Osteoblast (primary cell): Measurements from ENCODE around the gene SMAD3. TPM values are rescaled to one million over a fixed set of nuclear protein-coding genes. Genes with fewer than 3 reads are reported as not detected.

ENCODE experiments used
- DNase-seq: peaks from one replicate; pipeline ENCODE4 v3.0.0; 2011; ENCODE audit warnings: low spot score, mixed read lengths; ENCODE audit not compliant: insufficient read length; ENCODE audit errors: missing footprints
- H2AFZ ChIP-seq: 2 replicates; pipeline ENCODE4 v1.6.0; 2011; ENCODE audit warnings: mild to moderate bottlenecking, low read length
- H3K27ac ChIP-seq: 2 replicates; pipeline ENCODE4 v1.5.1; 2011; ENCODE audit warnings: mild to moderate bottlenecking, low read depth, low read length, moderate library complexity
- H3K27me3 ChIP-seq: 2 replicates; pipeline ENCODE4 v1.6.0; 2012; ENCODE audit warnings: mild to moderate bottlenecking, control low read depth, inconsistent platforms, low read length, moderate library complexity; ENCODE audit not compliant: insufficient read depth
- H3K36me3 ChIP-seq: 2 replicates; pipeline ENCODE4 v1.5.1; 2011; ENCODE audit warnings: mild to moderate bottlenecking, low read length, control low read depth, moderate library complexity; ENCODE audit not compliant: insufficient read depth
- H3K4me1 ChIP-seq: 2 replicates; pipeline ENCODE4 v1.5.1; 2011; ENCODE audit warnings: mild to moderate bottlenecking, low read length, control low read depth, moderate library complexity; ENCODE audit not compliant: insufficient read depth
- H3K4me2 ChIP-seq: 2 replicates; pipeline ENCODE4 v1.6.0; 2011; ENCODE audit warnings: mild to moderate bottlenecking, low read length; ENCODE audit not compliant: insufficient read depth
- H3K4me3 ChIP-seq: fragments of 200-600 bp; sonication (generic); 3 replicates; pipeline ENCODE4 v1.5.1; 2012; ENCODE audit warnings: mild to moderate bottlenecking, low read length, inconsistent platforms; ENCODE audit not compliant: insufficient read depth
- H3K79me2 ChIP-seq: 2 replicates; pipeline ENCODE4 v1.6.0; 2012; ENCODE audit warnings: mild to moderate bottlenecking, low read length, control low read depth, inconsistent platforms; ENCODE audit not compliant: insufficient read depth
- H3K9me3 ChIP-seq: 2 replicates; pipeline ENCODE4 v1.5.1; 2011; ENCODE audit warnings: low read depth, low read length, control low read depth
- H4K20me1 ChIP-seq: 2 replicates; pipeline ENCODE4 v1.6.0; 2012; ENCODE audit warnings: mild to moderate bottlenecking, low read length, control low read depth; ENCODE audit not compliant: insufficient read depth
- CTCF ChIP-seq: IDR thresholded peaks from 2 replicates; pipeline ENCODE4 v1.5.1; 2011; ENCODE audit warnings: mild to moderate bottlenecking, low read depth, low read length, moderate library complexity; ENCODE audit errors: extremely low read depth
- total RNA-seq: library from RNA; depleted of rRNA; stranded (reverse); fragments of >200 nt; gene quantifications from 2 replicates; pipeline ENCODE4 v1.2.3, GENCODE V29; 2012

Gene SMAD3
- total RNA-seq, 1 donor, result 60.1 TPM

- peaks cover 92% of the 10 kb centered on the region for H3K79me2 ChIP-seq
- H3K27me3 ChIP-seq, result no peaks in the 10 kb centered on the region
- H3K4me1 ChIP-seq, result peaks cover 59% of the 10 kb centered on the region
- peak overlapping the region; percentile 37 for H3K4me2 ChIP-seq
- no peak overlapping the region for H2AFZ ChIP-seq
- no peak overlapping the region for H3K4me3 ChIP-seq
- TF ChIP-seq CTCF, result no peak
- peaks cover 68% of the 10 kb centered on the region for H3K36me3 ChIP-seq
- no peaks in the 10 kb centered on the region for H4K20me1 ChIP-seq
- no peak for DNase-seq
- peak overlapping the region; percentile 99 for H3K27ac ChIP-seq
- no peaks in the 10 kb centered on the region for H3K9me3 ChIP-seq
Observed at GRCh38 chr15:67166280-67167009, 101.0 kb downstream of the SMAD3 start.

- H3K36me3 ChIP-seq, result peaks cover 75% of the 10 kb centered on the region
- no peak for TF ChIP-seq CTCF
- H3K79me2 ChIP-seq, result peaks cover 92% of the 10 kb centered on the region
- no peaks in the 10 kb centered on the region for H4K20me1 ChIP-seq
- no peak overlapping the region for H2AFZ ChIP-seq
- H3K27me3 ChIP-seq, result no peaks in the 10 kb centered on the region
- DNase-seq, result no peak
- no peak overlapping the region for H3K4me3 ChIP-seq
- no peak overlapping the region for H3K4me2 ChIP-seq
- H3K27ac ChIP-seq, result peak overlapping the region; percentile 99
- H3K4me1 ChIP-seq, result peaks cover 59% of the 10 kb centered on the region
- no peaks in the 10 kb centered on the region for H3K9me3 ChIP-seq
Observed at GRCh38 chr15:67167091-67167490, 101.7 kb downstream of the SMAD3 start.

- no peak overlapping the region for H3K4me3 ChIP-seq
- H3K27me3 ChIP-seq, result no peaks in the 10 kb centered on the region
- H3K27ac ChIP-seq, result peak overlapping the region; percentile 99
- DNase-seq, result no peak
- H3K4me1 ChIP-seq, result peaks cover 55% of the 10 kb centered on the region
- H3K79me2 ChIP-seq, result peaks cover 92% of the 10 kb centered on the region
- no peaks in the 10 kb centered on the region for H4K20me1 ChIP-seq
- H3K9me3 ChIP-seq, result no peaks in the 10 kb centered on the region
- H3K4me2 ChIP-seq, result no peak overlapping the region
- no peak overlapping the region for H2AFZ ChIP-seq
- no peak for TF ChIP-seq CTCF
- H3K36me3 ChIP-seq, result peaks cover 91% of the 10 kb centered on the region
Observed at GRCh38 chr15:67168694-67169093, 103.3 kb downstream of the SMAD3 start.

- Histone ChIP-seq H4K20me1 (no peaks in the 10 kb centered on the region), H3K27ac (peak overlapping the region; percentile 99), H2AFZ (no peak overlapping the region), H3K79me2 (peaks cover 97% of the 10 kb centered on the region), H3K4me2 (no peak overlapping the region), H3K4me3 (no peak overlapping the region), H3K27me3 (no peaks in the 10 kb centered on the region), H3K36me3 (peaks cover 99% of the 10 kb centered on the region), H3K9me3 (no peaks in the 10 kb centered on the region), H3K4me1 (peaks cover 54% of the 10 kb centered on the region)
- no peak for TF ChIP-seq CTCF
- DNase-seq, result peak; percentile 72
Observed at GRCh38 chr15:67170143-67170925, 104.9 kb downstream of the SMAD3 start.
